Measurements from ENCODE around the gene SERINC2.
"Not testable (repeated sequence)": the region's sequence is repeated elsewhere in the genome, so short reads cannot be mapped to it uniquely, and the experiment has no call there.

SERINC2 gene

GRCh38 chr1:31414980-31415370 is 2.0 kb downstream of the SERINC2 start:
- DNase-seq (ENCODE audit: low read depth in 2 of 2): no peak

GRCh38 chr1:31415658-31416057 is 2.6 kb downstream of the SERINC2 start:
- no peak for DNase-seq (ENCODE audit: low read depth in 2 of 2)

GRCh38 chr1:31416101-31416736 is 3.2 kb downstream of the SERINC2 start:
- no peak for DNase-seq (ENCODE audit: low read depth in 2 of 2)

GRCh38 chr1:31417148-31417547 is 4.1 kb downstream of the SERINC2 start:
- DNase-seq (ENCODE audit: low read depth in 2 of 2): no peak

- DNase-seq (ENCODE audit: low read depth in 2 of 2): no peak
Observed at GRCh38 chr1:31418626-31419323, 5.8 kb downstream of the SERINC2 start.

- no peak for DNase-seq (ENCODE audit: low read depth in 2 of 2)
Observed at GRCh38 chr1:31420716-31421115, 7.7 kb downstream of the SERINC2 start.

- DNase-seq (ENCODE audit: low read depth in 2 of 2): no peak
Observed at GRCh38 chr1:31421371-31422040, 8.5 kb downstream of the SERINC2 start.

- DNase-seq (ENCODE audit: low read depth in 2 of 2): peak; percentile 22 to 37
Observed at GRCh38 chr1:31422505-31423319, 9.7 kb downstream of the SERINC2 start.

- DNase-seq (ENCODE audit: low read depth in 2 of 2): no peak
Observed at GRCh38 chr1:31423418-31423947, 10.5 kb downstream of the SERINC2 start.

GRCh38 chr1:31424568-31424967 is 11.6 kb downstream of the SERINC2 start:
- no peak for DNase-seq (ENCODE audit: low read depth in 2 of 2)

- no peak for DNase-seq (ENCODE audit: low read depth in 2 of 2)
Observed at GRCh38 chr1:31425301-31426081, 12.5 kb downstream of the SERINC2 start.

- no peak for DNase-seq (ENCODE audit: low read depth in 2 of 2)
Observed at GRCh38 chr1:31426249-31426922, 13.4 kb downstream of the SERINC2 start.

GRCh38 chr1:31427322-31427721 is 14.3 kb downstream of the SERINC2 start:
- no peak for DNase-seq (ENCODE audit: low read depth in 2 of 2)

GRCh38 chr1:31428436-31429221 is 15.6 kb downstream of the SERINC2 start:
- DNase-seq (ENCODE audit: low read depth in 2 of 2): no peak

- no peak for DNase-seq (ENCODE audit: low read depth in 2 of 2)
Observed at GRCh38 chr1:31429583-31429982, 16.6 kb downstream of the SERINC2 start.

GRCh38 chr1:31431351-31432257 is 18.6 kb downstream of the SERINC2 start:
- DNase-seq (ENCODE audit: low read depth in 2 of 2): not testable (repeated sequence)

GRCh38 chr1:31432592-31433395 is 19.8 kb downstream of the SERINC2 start:
- DNase-seq (ENCODE audit: low read depth in 2 of 2): no peak
